ENCODE measurements around the gene SLC36A3. TPM values are rescaled to one million over a fixed set of nuclear protein-coding genes. Genes with fewer than 3 reads are reported as not detected.

The SLC36A3 gene
- total RNA-seq, 6 donors from 2014 or later, result not detected

- no peaks in the 10 kb centered on the region for H3K9me3 ChIP-seq
- H3K4me3 ChIP-seq, result no peak overlapping the region
- H3K27ac ChIP-seq, result no peak overlapping the region
- WGBS, 2 donors, result 57 to 88% methylated on average over 5 to 6 of the region's 6 CpGs
- DNase-seq, result no peak
- no peaks in the 10 kb centered on the region for H3K27me3 ChIP-seq
- H3K36me3 ChIP-seq, result no peaks in the 10 kb centered on the region
- H3K4me1 ChIP-seq, result peaks cover 2 to 16% (median 12%) of the 10 kb centered on the region in 4 donors
- TF ChIP-seq EP300 (IDR thresholded peaks at IDR 0.05) (no peak), POLR2A (IDR thresholded peaks at IDR 0.05) (no peak), CTCF (IDR thresholded peaks at IDR 0.05) (no peak), POLR2AphosphoS5 (IDR thresholded peaks at IDR 0.05) (no peak)
- ATAC-seq (ENCODE audit: low FRiP score in 2 of 2), result no peak
These were observed 75.6 kb downstream of the SLC36A3 start for GRCh38 chr5:151227918-151228447.

Other genes starting within 250 kb of the SLC36A3 start
- gene TNIP1, start 222.7 kb downstream of the SLC36A3 start, total RNA-seq, result 100 to 1,000 TPM; 109 to 166 (median 130) TPM
- 100 to 1,000 TPM in 1 of 6 donors, 10 to 100 TPM in 5; 68.5 to 176 (median 84.5) TPM for gene ANXA6, start 146.0 kb downstream of the SLC36A3 start, total RNA-seq
- gene CCDC69, start 79.7 kb downstream of the SLC36A3 start, total RNA-seq, result 100 to 1,000 TPM in 3 of 6 donors, 10 to 100 TPM in 3; 61.0 to 119 (median 92.6) TPM
- gene GM2A, start 50.6 kb downstream of the SLC36A3 start, total RNA-seq, result 100 to 1,000 TPM in 1 of 6 donors, 10 to 100 TPM in 5; 27.2 to 129 (median 59.0) TPM
- gene SLC36A2, start 43.8 kb upstream of the SLC36A3 start, total RNA-seq, result not detected
- 10 to 100 TPM in 5 of 6 donors, 1 to 10 TPM in 1; 9.5 to 49.2 (median 12.9) TPM for gene SLC36A1, start 143.8 kb upstream of the SLC36A3 start, total RNA-seq

Measured in upper lobe of left lung (tissue), 6 donors.